Fibroblast of lung (primary cell): Measurements from ENCODE around the gene KIF1B. TPM values are rescaled to one million over a fixed set of nuclear protein-coding genes. Genes with fewer than 3 reads are reported as not detected.
A peak's percentile ranks its signal among the peaks of the same experiment; 100 is the strongest.

ENCODE experiments used
- DNase-seq, 2 donors: peaks; one replicate each; pipeline versions ENCODE4 v3.0.0 to v3.0.0-alpha.2; 2010; ENCODE audit warnings: low read depth in 2 of 2
- H2AFZ ChIP-seq: 2 replicates; pipeline ENCODE4 v1.5.1; 2012; ENCODE audit warnings: low read length, control low read depth, inconsistent platforms
- H3K27ac ChIP-seq: 2 replicates; pipeline ENCODE4 v1.5.1; 2011; ENCODE audit warnings: low read length, control low read depth; ENCODE audit not compliant: insufficient read depth
- H3K27me3 ChIP-seq: 2 replicates; pipeline ENCODE4 v1.5.1; 2011; ENCODE audit warnings: mild to moderate bottlenecking, low read length; ENCODE audit not compliant: control insufficient read depth, insufficient read depth
- H3K36me3 ChIP-seq: 2 replicates; pipeline ENCODE4 v1.5.1; 2011; ENCODE audit warnings: low read length; ENCODE audit not compliant: control insufficient read depth, insufficient read depth
- H3K4me1 ChIP-seq: 2 replicates; pipeline ENCODE4 v1.5.1; 2011; ENCODE audit warnings: low read length; ENCODE audit not compliant: control insufficient read depth, insufficient read depth; ENCODE audit errors: extremely low read depth
- H3K4me2 ChIP-seq: 2 replicates; pipeline ENCODE4 v1.5.1; 2011; ENCODE audit warnings: low read length, control low read depth; ENCODE audit not compliant: insufficient read depth; ENCODE audit errors: extremely low read depth
- H3K4me3 ChIP-seq, 4 experiments: fragments of 200-600 bp in 1 of 4; sonication (generic) in 1 of 4; replicated peaks in 1 of 4; 2 replicates each; pipeline ENCODE4 v1.5.1; 2011 to 2016; ENCODE audit warnings: low read length in 4 of 4, low read depth in 3 of 4, mild to moderate bottlenecking in 3 of 4, control low read depth in 2 of 4, inconsistent platforms in 1 of 4, mixed read lengths in 1 of 4; ENCODE audit not compliant: insufficient read depth in 1 of 4; ENCODE audit errors: control extremely low read depth in 1 of 4
- H3K79me2 ChIP-seq: 2 replicates; pipeline ENCODE4 v1.5.1; 2012; ENCODE audit warnings: mild to moderate bottlenecking, low read length, inconsistent platforms; ENCODE audit not compliant: control insufficient read depth, insufficient read depth
- H3K9ac ChIP-seq: 2 replicates; pipeline ENCODE4 v1.5.1; 2011; ENCODE audit warnings: mild to moderate bottlenecking, low read length, control low read depth; ENCODE audit not compliant: insufficient read depth
- H3K9me3 ChIP-seq: 2 replicates; pipeline ENCODE4 v1.5.1; 2012; ENCODE audit warnings: low read depth, low read length; ENCODE audit not compliant: control insufficient read depth, insufficient read depth
- H4K20me1 ChIP-seq: 2 replicates; pipeline ENCODE4 v1.5.1; 2011; ENCODE audit warnings: low read length; ENCODE audit not compliant: control insufficient read depth, insufficient read depth; ENCODE audit errors: extremely low read depth
- CTCF ChIP-seq, 2 donors: IDR thresholded peaks in 1 of 2; conservative IDR thresholded peaks in 1 of 2; 1 replicate in 1 of 2; 2 replicates in 1 of 2; pipeline ENCODE4 v1.5.1; 2011 to 2012; ENCODE audit warnings: low read length in 2 of 2, control low read depth in 1 of 2, inconsistent platforms in 1 of 2, low read depth in 1 of 2, mild to moderate bottlenecking in 1 of 2
- EZH2 ChIP-seq: IDR thresholded peaks from 2 replicates; pipeline ENCODE4 v1.5.1; 2012; ENCODE audit warnings: low read length, control low read depth, mild to moderate bottlenecking; ENCODE audit errors: missing control alignments
- polyA plus RNA-seq, 2 donors: library from polyadenylated mRNA; depleted of rRNA in 1 of 2; stranded (reverse) in 1 of 2; unstranded in 1 of 2; fragments of >200 nt; gene quantifications; 2 replicates each; pipeline ENCODE4 v1.2.1, GENCODE V29; 2011 to 2012; ENCODE audit warnings: missing spikeins in 1 of 2
- total RNA-seq: library from RNA; depleted of rRNA; stranded (reverse); fragments of >200 nt; gene quantifications from 2 replicates; pipeline ENCODE4 v1.2.1, GENCODE V29; 2014

Gene KIF1B
- total and polyA plus RNA-seq, 2 donors (not counting 1 experiment from before 2014, with no cell fraction given): 23.6 to 34.3 TPM

GRCh38 chr1:10267319-10267718, 56.9 kb downstream of the KIF1B start:
- Histone ChIP-seq H3K36me3 (no peaks in the 10 kb centered on the region), H3K4me2 (no peak overlapping the region), H3K27ac (no peak overlapping the region), H3K9ac (no peak overlapping the region), H2AFZ (no peak overlapping the region), H4K20me1 (no peaks in the 10 kb centered on the region), H3K79me2 (no peaks in the 10 kb centered on the region), H3K9me3 (no peaks in the 10 kb centered on the region), H3K4me1 (no peaks in the 10 kb centered on the region), H3K4me3 (no peak overlapping the region), H3K27me3 (no peaks in the 10 kb centered on the region)
- peak; percentile 23 to 73 for DNase-seq
- TF ChIP-seq CTCF (conservative IDR thresholded peaks at IDR 0.05 in 1 of 2, IDR thresholded peaks at IDR 0.05 in 1 of 2; ENCODE audit: low read depth in 1 of 2, low read length in 2 of 2) (no peak), EZH2 (no peak)

- Histone ChIP-seq H3K36me3 (no peaks in the 10 kb centered on the region), H3K27me3 (no peaks in the 10 kb centered on the region), H3K9ac (no peak overlapping the region), H3K4me2 (no peak overlapping the region), H3K79me2 (no peaks in the 10 kb centered on the region), H3K9me3 (no peaks in the 10 kb centered on the region), H3K4me3 (no peak overlapping the region), H2AFZ (no peak overlapping the region), H3K4me1 (no peaks in the 10 kb centered on the region), H4K20me1 (no peaks in the 10 kb centered on the region), H3K27ac (no peak overlapping the region)
- DNase-seq: no peak
- TF ChIP-seq EZH2: no peak
- no peak for TF ChIP-seq CTCF (conservative IDR thresholded peaks at IDR 0.05 in 1 of 2, IDR thresholded peaks at IDR 0.05 in 1 of 2; ENCODE audit: low read depth in 1 of 2, low read length in 2 of 2)
Observed at GRCh38 chr1:10267921-10268320, 57.6 kb downstream of the KIF1B start.

- TF ChIP-seq EZH2 (no peak), CTCF (conservative IDR thresholded peaks at IDR 0.05 in 1 of 2, IDR thresholded peaks at IDR 0.05 in 1 of 2; ENCODE audit: low read depth in 1 of 2, low read length in 2 of 2) (no peak)
- peaks cover 2% of the 10 kb centered on the region for H3K36me3 ChIP-seq
- no peak for DNase-seq
Observed at GRCh38 chr1:10271090-10271489, 60.7 kb downstream of the KIF1B start.

More at GRCh38 chr1:10271090-10271489, 60.7 kb downstream of the KIF1B start:
- Histone ChIP-seq H3K9ac (no peak overlapping the region), H3K27ac (no peak overlapping the region), H3K9me3 (no peaks in the 10 kb centered on the region), H3K4me1 (no peaks in the 10 kb centered on the region), H2AFZ (no peak overlapping the region), H3K27me3 (no peaks in the 10 kb centered on the region), H3K79me2 (no peaks in the 10 kb centered on the region), H4K20me1 (no peaks in the 10 kb centered on the region), H3K4me2 (no peak overlapping the region), H3K4me3 (no peak overlapping the region)
